Measurements from ENCODE around the gene SLC16A5. TPM values are rescaled to one million over a fixed set of nuclear protein-coding genes. Genes with fewer than 3 reads are reported as not detected.

Gene SLC16A5, protein sequence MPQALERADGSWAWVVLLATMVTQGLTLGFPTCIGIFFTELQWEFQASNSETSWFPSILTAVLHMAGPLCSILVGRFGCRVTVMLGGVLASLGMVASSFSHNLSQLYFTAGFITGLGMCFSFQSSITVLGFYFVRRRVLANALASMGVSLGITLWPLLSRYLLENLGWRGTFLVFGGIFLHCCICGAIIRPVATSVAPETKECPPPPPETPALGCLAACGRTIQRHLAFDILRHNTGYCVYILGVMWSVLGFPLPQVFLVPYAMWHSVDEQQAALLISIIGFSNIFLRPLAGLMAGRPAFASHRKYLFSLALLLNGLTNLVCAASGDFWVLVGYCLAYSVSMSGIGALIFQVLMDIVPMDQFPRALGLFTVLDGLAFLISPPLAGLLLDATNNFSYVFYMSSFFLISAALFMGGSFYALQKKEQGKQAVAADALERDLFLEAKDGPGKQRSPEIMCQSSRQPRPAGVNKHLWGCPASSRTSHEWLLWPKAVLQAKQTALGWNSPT
- total RNA-seq: 32.4 and 34.9 TPM in 2 replicates

DNA sequence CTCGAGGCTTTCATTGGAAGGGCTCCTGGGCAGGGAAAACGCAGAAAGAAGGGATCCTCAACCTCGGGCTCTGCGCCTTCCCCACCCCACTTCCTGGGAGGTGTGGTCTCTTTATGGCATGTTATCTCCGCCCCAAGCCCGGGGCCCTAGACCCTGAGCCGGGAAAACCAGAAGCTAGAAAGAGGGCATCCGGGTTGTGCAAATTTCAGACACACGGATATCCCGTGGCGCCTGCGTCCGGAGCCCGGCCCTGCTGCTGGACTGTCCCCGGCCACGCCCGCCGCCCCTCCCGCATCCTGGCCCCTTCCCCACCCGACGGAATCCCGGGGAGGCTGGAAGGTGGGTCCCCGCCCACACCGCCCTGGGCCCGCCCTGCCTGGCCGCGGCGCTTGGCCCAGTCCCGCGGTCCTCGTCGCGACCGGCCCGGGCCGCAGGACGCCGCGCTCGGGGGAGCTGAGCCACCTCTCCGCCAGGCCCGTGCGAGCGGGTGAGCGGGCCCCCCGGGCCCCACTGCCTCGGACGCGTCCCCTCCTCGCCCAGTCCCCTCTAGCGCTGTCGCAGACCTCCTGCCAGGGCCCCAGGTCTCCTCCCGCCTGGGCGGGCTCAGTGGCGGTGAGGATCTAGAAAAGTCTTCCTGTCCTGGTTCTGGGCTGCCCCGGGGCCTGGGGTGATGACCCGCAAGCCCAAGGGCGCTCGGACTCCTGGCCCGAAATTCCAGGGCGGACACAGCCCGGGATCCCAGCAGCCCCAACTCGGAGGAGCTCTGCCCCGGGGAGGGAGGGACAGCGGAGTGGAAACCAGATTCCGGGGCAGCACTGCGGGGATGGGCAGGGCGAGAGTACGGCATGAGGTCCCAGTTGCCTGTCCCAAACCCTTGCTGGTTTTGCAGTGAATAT is at the start of gene SLC16A5:
Gene SLC16A5, plus strand, starts transcription at position 397 of the 896 bp plus-strand sequence. CDS start 5,683 bp downstream, outside the sequence.

DNA sequence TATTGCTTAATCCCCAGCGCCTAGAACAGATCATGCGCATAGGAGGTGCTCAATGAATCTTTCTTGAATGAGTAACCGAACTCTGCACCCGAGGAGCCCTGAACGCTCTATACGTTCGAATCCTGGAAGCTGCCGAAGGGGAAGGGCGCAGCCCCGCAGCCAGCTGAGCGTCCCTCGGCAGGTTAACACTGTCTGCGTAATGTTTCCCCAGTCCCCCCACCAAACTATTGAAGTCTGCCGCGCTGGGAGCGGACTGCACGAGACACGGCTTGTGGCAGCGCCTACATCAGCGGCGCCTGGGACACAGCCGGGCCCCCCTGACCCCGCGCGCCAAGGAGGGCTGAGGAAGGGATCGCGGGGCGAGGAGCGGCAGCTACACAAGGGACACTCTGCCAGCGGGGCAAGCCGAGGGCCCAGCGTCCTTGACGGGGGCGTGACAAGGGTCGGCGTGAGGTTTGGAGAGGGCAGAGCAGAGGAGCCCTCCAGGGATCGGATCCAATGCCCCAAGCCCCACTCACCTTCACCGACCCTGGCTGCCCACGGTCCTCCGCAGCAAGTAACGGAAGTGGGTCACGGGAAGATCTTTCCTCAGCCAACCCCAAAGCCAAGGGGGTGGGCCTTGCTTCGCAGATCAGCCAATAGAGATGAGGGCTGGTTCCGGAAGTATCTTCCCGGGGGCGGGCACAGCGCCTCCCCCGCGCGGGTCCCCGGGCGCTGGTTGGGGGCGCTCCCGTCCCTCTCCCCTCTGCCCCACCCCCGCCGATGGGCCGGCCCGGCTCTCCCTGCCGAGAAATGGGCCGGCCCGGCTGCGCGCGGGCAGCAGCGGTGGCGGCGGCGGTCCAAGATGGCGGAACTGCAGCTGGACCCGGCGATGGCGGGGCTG is 41.1 kb upstream of the SLC16A5 start, which contains the start of the genes ATP5PD and KCTD2:
Gene ATP5PD, minus strand, starts transcription at position 563 of the 883 bp plus-strand sequence. CDS start 4,319 bp downstream, outside the sequence.
Gene KCTD2, plus strand, starts transcription at position 819 of the 883 bp plus-strand sequence. Its CDS starts 26 bp downstream, at position 845.

DNA sequence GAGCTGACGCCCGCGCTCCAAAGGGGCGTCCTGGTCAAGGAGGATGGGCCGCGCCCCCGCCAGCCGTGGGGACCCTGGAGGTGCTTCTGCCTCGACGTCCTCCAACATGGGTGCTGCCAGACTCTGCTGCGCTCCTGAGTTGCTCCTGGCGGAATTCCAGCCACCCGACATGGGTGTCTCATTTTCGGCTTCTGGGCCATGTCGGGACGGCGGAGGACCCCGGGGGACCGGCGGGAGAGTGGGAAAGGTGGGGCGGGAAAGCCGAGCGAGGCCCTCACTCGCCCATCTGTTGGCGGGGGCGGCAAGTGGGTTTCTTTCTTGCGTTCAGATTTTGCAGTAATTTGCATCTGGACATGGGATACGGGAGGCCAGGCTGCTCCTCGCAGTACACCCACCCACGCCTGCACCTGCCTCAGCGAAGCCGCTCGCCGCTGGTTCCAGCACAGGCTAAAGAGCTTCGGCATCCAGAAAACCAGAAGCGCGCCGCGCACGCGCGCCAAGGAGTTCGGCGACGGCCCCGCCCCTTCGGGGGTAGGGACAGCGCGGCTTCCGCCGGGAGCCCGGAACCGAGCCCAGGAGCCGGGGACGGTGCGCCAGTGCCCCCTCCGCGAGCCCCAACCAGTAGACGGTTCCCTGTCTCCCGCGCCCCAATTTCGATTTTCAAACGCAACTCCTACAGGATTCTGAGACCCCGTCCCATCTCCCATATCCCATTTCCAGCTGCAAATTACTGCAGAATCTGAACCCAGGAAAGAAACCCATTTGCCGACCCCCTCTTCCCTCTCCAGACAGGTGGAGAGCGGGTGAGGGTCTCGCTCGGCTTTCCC is 21.9 kb downstream of the SLC16A5 start, which contains the start of gene ARMC7:
Gene ARMC7, plus strand, starts transcription at position 563 of the 827 bp plus-strand sequence. CDS start 320 bp downstream, outside the sequence.

DNA sequence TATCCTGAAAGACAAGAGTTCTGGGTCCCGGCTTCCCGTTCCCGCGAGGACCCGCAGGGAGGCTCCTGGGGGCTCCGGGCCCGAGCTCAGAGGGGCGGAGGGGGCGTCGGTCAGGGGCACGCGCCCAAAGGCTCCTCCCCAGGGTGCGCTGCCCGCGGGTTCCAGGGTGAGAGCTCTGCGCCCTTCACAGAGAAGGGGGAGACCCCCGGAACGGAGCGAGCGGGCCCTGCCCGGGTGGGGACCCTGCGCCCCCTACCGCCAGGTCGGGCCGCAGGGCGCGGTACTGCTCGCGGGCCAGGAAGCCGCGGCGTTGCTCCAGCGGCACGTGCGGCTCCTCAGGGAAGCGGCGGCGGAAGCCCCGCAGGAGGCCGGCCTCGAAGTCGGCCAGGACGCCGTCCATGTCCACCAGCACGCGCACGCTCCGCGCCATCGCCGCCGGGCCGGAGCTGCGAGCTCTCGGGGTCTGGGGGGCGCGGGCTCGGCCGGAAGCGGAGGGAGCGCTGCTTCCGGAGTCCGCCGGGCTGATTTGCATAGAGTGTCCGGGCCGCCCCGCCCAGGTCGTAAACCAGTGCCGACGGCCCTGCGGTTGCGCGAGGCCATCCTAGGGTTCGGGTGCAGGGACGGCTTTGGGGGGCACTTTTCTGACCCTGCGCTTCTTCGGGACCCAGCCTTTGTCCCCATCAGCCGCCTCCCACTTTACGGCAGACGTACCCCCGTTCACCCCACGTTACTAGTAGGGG is 43.7 kb downstream of the SLC16A5 start, which contains the start of gene NT5C:
Gene NT5C, minus strand, starts transcription at position 465 of the 740 bp plus-strand sequence. Its CDS starts 35 bp downstream, at position 430.

DNA sequence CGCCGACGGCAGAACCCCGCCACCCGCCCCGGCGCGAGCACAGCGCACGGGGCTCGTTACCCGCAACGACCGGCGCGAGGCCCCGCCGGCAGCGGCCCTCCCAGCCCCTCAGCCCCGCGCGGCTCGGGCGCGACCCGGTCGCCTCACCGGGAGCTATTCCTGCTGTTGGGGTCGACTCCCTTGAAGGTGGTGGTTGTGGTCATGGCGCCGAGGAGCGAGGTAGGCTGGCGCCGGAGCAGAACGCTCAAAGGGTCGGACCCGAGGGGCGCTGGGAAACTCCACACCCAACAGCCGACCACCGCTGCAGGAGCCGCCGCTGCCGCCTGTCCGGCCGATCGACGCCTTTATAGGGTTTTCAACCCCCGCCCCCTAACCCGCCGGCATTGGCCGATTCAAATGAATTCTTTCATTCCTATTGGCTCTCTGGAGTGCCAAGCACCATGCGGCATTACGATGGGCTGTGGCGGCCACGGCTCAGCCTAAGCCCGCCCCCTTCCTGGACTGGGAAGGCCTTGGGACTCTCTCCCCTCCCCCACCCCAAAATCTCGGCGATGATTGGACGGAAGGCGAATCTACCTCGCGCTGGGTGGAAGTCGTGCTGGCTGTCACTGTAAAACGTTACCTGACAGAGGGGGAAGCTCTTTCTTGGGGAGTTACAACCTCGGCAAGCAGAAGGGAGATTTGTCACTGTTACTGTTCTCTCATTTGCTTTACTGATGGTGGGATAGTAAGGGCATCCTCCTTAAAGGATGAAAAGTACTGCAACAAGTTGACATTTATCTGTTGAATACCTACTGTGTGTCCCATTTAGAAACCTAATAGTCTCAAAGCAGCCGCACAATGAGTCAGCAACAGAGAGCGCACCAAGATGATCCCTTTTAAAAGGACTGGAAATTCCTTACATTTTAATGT is 66.7 kb downstream of the SLC16A5 start, which contains the start of gene JPT1:
Gene JPT1, minus strand, starts transcription at position 318 of the 912 bp plus-strand sequence. Its CDS starts 115 bp downstream, at position 203.

Small RNA genes lying within 50 kb of the gene (small RNA-seq; reads per million reads assigned to genes)
- gene AC111186.1 (not detected), gene RF00019 (not detected), gene RN7SL573P (not detected)

Other genes with a start within 250 kb of the SLC16A5 start
- gene GRIN2C, start 228.1 kb upstream of the SLC16A5 start, total RNA-seq: under 0.01 and 0.11 TPM in 2 replicates
- 12.6 and 37.1 TPM in 2 replicates for gene FDXR, start 215.0 kb upstream of the SLC16A5 start, total RNA-seq
- not detected in 2 replicates for gene FADS6, start 194.3 kb upstream of the SLC16A5 start, total RNA-seq
- gene USH1G, start 164.7 kb upstream of the SLC16A5 start, total RNA-seq: under 0.01 and 0.22 TPM in 2 replicates
- not detected in 2 replicates for gene OTOP2, start 163.7 kb upstream of the SLC16A5 start, total RNA-seq
- not detected in 2 replicates for gene OTOP3, start 152.1 kb upstream of the SLC16A5 start, total RNA-seq
- 1.2 and 2.1 TPM in 2 replicates for gene HID1, start 115.2 kb upstream of the SLC16A5 start, total RNA-seq
- 34.9 and 47.9 TPM in 2 replicates for gene CDR2L, start 100.3 kb upstream of the SLC16A5 start, total RNA-seq
- 19.2 and 42.8 TPM in 2 replicates for gene MRPL58, start 75.3 kb upstream of the SLC16A5 start, total RNA-seq
- gene ATP5PD, start 41.0 kb upstream of the SLC16A5 start, total RNA-seq: 228 and 229 TPM in 2 replicates
- 17.0 and 21.6 TPM in 2 replicates for gene KCTD2, start 40.7 kb upstream of the SLC16A5 start, total RNA-seq
- gene ARMC7, start 22.0 kb downstream of the SLC16A5 start, total RNA-seq: 2.6 and 3.5 TPM in 2 replicates
- gene NT5C, start 43.8 kb downstream of the SLC16A5 start, total RNA-seq: 68.2 and 75.0 TPM in 2 replicates
- gene JPT1, start 66.6 kb downstream of the SLC16A5 start, total RNA-seq: 53.4 and 162 TPM in 2 replicates
- 74.1 and 119 TPM in 2 replicates for gene SUMO2, start 95.0 kb downstream of the SLC16A5 start, total RNA-seq
- 27.8 and 32.2 TPM in 2 replicates for gene NUP85, start 117.7 kb downstream of the SLC16A5 start, total RNA-seq
- 16.1 and 18.4 TPM in 2 replicates for gene GGA3, start 173.7 kb downstream of the SLC16A5 start, total RNA-seq
- 49.5 and 85.0 TPM in 2 replicates for gene MRPS7, start 173.9 kb downstream of the SLC16A5 start, total RNA-seq
- gene MIF4GD, start 183.3 kb downstream of the SLC16A5 start, total RNA-seq: 4.4 and 5.5 TPM in 2 replicates
- 0.79 and 1.3 TPM in 2 replicates for gene SLC25A19, start 201.5 kb downstream of the SLC16A5 start, total RNA-seq